DMS 273 treated with DMSO at 0.1 percent for 48 hours (cell line): ENCODE measurements around the gene SAMD4B.
"Not testable (repeated sequence)": the region's sequence is repeated elsewhere in the genome, so short reads cannot be mapped to it uniquely, and the experiment has no call there.

Experiments used
- DNase-seq: peaks from one replicate; lab custom pipeline; 2025; lab: John Stamatoyannopoulos, UW

Gene SAMD4B

GRCh38 chr19:39314016-39314728, 28.0 kb upstream of the SAMD4B start:
- no peak for DNase-seq

- no peak for DNase-seq
Observed at GRCh38 chr19:39315933-39316332, 26.3 kb upstream of the SAMD4B start.

- DNase-seq: no peak
Observed at GRCh38 chr19:39316627-39317321, 25.4 kb upstream of the SAMD4B start.

- no peak for DNase-seq
Observed at GRCh38 chr19:39317476-39317875, 24.7 kb upstream of the SAMD4B start.

GRCh38 chr19:39318071-39318470, 24.1 kb upstream of the SAMD4B start:
- DNase-seq: no peak

- DNase-seq: no peak
Observed at GRCh38 chr19:39318690-39319089, 23.5 kb upstream of the SAMD4B start.

GRCh38 chr19:39319098-39319891, 22.9 kb upstream of the SAMD4B start:
- no peak for DNase-seq

- DNase-seq: no peak
Observed at GRCh38 chr19:39319892-39320248, 22.4 kb upstream of the SAMD4B start.

- no peak for DNase-seq
Observed at GRCh38 chr19:39321117-39321831, 20.9 kb upstream of the SAMD4B start.

- DNase-seq: no peak
Observed at GRCh38 chr19:39321832-39322176, 20.4 kb upstream of the SAMD4B start.

- DNase-seq: no peak
Observed at GRCh38 chr19:39324242-39324842, 17.9 kb upstream of the SAMD4B start.

- DNase-seq: no peak
Observed at GRCh38 chr19:39325778-39326665, 16.2 kb upstream of the SAMD4B start.

GRCh38 chr19:39327363-39328045, 14.7 kb upstream of the SAMD4B start:
- DNase-seq: no peak

- DNase-seq: no peak
Observed at GRCh38 chr19:39328046-39328705, 14.0 kb upstream of the SAMD4B start.

GRCh38 chr19:39329948-39330347, 12.3 kb upstream of the SAMD4B start:
- no peak for DNase-seq

- no peak for DNase-seq
Observed at GRCh38 chr19:39332293-39332692, 9.9 kb upstream of the SAMD4B start.

GRCh38 chr19:39332738-39333137, 9.5 kb upstream of the SAMD4B start:
- DNase-seq: not testable (repeated sequence)

GRCh38 chr19:39333507-39333906, 8.7 kb upstream of the SAMD4B start:
- no peak for DNase-seq

GRCh38 chr19:39334444-39334976, 7.7 kb upstream of the SAMD4B start:
- DNase-seq: no peak

- no peak for DNase-seq
Observed at GRCh38 chr19:39335168-39335548, 7.1 kb upstream of the SAMD4B start.
